Kidney (tissue), 14 donors: Measurements from ENCODE around the gene ADPRHL1. TPM values are rescaled to one million over a fixed set of nuclear protein-coding genes. Genes with fewer than 3 reads are reported as not detected.

ENCODE experiments used
- DNase-seq, 5 donors: peaks; one replicate each; pipeline ENCODE4 v3.0.0-alpha.2; 2013 to 2020
- FAIRE-seq: peaks from 2 replicates; lab custom pipeline; 2012; peaks lifted over from hg19 to GRCh38; lab: Jason Lieb, UNC
- H3K27ac ChIP-seq, 2 donors: one replicate each; pipeline ENCODE4 v1.7.0; 2013; ENCODE audit warnings: low read depth in 2 of 2, low read length in 2 of 2, inconsistent platforms in 1 of 2
- H3K27me3 ChIP-seq: one replicate; pipeline ENCODE4 v1.7.1; 2013; ENCODE audit warnings: low read length, inconsistent platforms; ENCODE audit not compliant: control insufficient read depth, insufficient read depth
- H3K36me3 ChIP-seq, 3 donors: one replicate each; pipeline versions ENCODE4 v1.7.0 to v1.7.1; 2013; ENCODE audit warnings: low read length in 3 of 3, control low read depth in 1 of 3, inconsistent platforms in 1 of 3; ENCODE audit not compliant: insufficient read depth in 3 of 3, control insufficient read depth in 2 of 3
- H3K4me1 ChIP-seq, 3 donors: one replicate each; pipeline versions ENCODE4 v1.7.0 to v1.7.1; 2013; ENCODE audit warnings: low read length in 3 of 3, inconsistent platforms in 1 of 3, low read depth in 1 of 3; ENCODE audit not compliant: control insufficient read depth in 2 of 3, insufficient read depth in 2 of 3
- H3K4me3 ChIP-seq, 3 donors: one replicate each; pipeline versions ENCODE4 v1.7.0 to v1.8.1; 2013; ENCODE audit warnings: low read length in 3 of 3, control low read depth in 1 of 3, inconsistent platforms in 1 of 3
- H3K9ac ChIP-seq, 3 donors: one replicate each; pipeline versions ENCODE4 v1.7.0 to v1.7.1; 2013; ENCODE audit warnings: low read length in 3 of 3, control low read depth in 1 of 3, inconsistent platforms in 1 of 3
- H3K9me3 ChIP-seq, 3 donors: one replicate each; pipeline versions ENCODE4 v1.7.0 to v1.7.1; 2013; ENCODE audit warnings: low read length in 3 of 3, control low read depth in 1 of 3, inconsistent platforms in 1 of 3; ENCODE audit not compliant: control insufficient read depth in 2 of 3, insufficient read depth in 1 of 3
- intact Hi-C: fragments of 100-400 bp; cut with DNase I; formaldehyde crosslinking; loops from one replicate; pipeline ENCODE4 v1.11.1; 2022
- polyA plus RNA-seq: library from polyadenylated mRNA; stranded (reverse); fragments of 350-450 nt; fragmentation: Illumina TruSeq; extraction: RNeasy Lipid Tissue Mini Kit (QIAGEN cat#74804); gene quantifications from one replicate; pipeline ENCODE4 v1.2.3, GENCODE V29; 2014; ENCODE audit warnings: low read depth, low replicate concordance; ENCODE audit not compliant: insufficient read depth
- total RNA-seq: library from RNA; stranded (reverse); fragmentation: NEBNext Ultra II Directional; extraction: Animal tissue kit (Norgen Biotek cat#: 25700); gene quantifications from one replicate; pipeline ENCODE4 v1.2.1, GENCODE V29; 2021
- TF ChIP-seq, protein P1 (sequence below): IDR thresholded peaks from 3 replicates; pipeline ENCODE4 v1.5.1; 2012; ENCODE audit warnings: mild to moderate bottlenecking, moderate library complexity, borderline replicate concordance; ENCODE audit not compliant: insufficient read depth; ENCODE audit errors: extremely low read depth
- donor health status: control.
- donor health status: control.
- donor health status: control.
- donor health status: control.
- donor health status: control.
- donor health status: DM: yes; HTN: yes; CAD: no.
- donor health status: Normal renal cell carcinoma (clear cell type).

Gene ADPRHL1
- total and polyA plus RNA-seq, 2 donors from 2014 or later, result 1.1 to 1.5 TPM

DNA sequence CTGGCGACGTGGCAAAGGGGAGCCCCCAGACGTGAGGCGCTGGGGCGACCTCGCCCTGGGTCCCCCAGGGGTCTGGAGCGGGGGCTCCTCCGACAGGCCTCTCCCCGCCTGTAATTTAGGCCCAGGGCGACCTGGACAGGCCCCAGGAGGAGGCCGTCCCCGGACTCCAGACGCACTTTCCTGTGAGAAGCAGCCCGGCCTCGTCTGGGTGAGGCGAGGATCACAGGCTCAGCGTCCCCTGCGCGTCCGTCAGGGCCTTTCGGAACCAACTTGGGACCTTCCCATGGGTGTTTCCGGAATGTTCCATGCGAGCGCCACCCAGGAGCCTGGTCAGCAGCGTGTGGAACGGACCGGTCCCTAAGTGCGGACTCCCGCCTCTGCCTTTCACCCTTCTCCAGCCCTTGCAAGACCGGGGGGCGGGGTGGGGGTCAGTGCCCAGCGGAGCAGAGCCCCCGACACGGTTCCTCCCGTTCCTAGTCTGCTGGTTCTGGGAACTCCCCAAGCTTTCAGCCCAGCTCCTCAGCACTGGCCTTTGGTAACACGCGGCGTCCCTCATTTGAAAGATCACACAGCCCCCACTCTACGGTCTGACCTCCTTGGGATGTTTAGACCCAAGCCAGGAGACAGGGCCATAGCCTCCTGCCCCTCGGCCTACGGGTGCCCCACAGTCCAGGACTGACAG, 88.2 kb downstream of the ADPRHL1 start:
- Histone ChIP-seq H3K27ac (no peak overlapping the region), H3K27me3 (no peaks in the 10 kb centered on the region), H3K36me3 (no peaks in the 10 kb centered on the region), H3K9ac (peak overlapping the region in 1 of 3 donors; percentile 40), H3K4me3 (peak overlapping the region in 1 of 3 donors; percentile 51), H3K4me1 (no peaks in the 10 kb centered on the region), H3K9me3 (no peaks in the 10 kb centered on the region)
- intact Hi-C loops, result no loop called here
- no peak for FAIRE-seq
- peak in 2 of 5 donors; percentile 78 to 82 for DNase-seq
- TF ChIP-seq, protein P1, sequence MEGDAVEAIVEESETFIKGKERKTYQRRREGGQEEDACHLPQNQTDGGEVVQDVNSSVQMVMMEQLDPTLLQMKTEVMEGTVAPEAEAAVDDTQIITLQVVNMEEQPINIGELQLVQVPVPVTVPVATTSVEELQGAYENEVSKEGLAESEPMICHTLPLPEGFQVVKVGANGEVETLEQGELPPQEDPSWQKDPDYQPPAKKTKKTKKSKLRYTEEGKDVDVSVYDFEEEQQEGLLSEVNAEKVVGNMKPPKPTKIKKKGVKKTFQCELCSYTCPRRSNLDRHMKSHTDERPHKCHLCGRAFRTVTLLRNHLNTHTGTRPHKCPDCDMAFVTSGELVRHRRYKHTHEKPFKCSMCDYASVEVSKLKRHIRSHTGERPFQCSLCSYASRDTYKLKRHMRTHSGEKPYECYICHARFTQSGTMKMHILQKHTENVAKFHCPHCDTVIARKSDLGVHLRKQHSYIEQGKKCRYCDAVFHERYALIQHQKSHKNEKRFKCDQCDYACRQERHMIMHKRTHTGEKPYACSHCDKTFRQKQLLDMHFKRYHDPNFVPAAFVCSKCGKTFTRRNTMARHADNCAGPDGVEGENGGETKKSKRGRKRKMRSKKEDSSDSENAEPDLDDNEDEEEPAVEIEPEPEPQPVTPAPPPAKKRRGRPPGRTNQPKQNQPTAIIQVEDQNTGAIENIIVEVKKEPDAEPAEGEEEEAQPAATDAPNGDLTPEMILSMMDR, result no peak

DNA sequence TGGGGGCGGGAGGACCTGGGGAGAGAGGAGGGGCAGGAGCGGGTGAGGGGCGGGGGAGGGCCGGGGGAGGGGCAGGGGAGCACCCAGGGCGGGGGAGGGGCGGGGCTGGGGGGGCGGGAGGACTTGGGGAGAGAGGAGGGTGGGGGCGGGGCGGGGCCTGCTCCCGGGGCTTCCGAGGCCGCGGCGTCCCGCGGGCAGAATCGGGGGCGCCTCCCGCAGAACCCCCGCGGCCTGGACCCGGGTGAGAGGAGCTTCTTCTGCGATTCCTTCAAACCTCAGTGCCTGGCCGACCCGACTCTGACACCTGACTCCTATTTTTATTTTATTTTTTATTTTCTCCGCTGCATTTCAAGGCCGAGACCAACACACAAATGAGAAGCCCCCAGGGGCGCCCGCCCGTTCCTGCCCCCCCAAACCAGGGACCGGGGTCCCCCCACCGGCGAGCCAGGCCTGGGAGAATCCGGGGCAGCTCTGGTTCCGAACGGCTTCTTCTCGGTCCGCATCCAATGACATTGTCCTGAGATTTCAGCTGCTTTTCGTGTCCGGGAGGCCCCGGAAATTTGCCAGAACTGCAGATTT, 88.9 kb downstream of the ADPRHL1 start:
- no peaks in the 10 kb centered on the region for H3K9me3 ChIP-seq
- no peaks in the 10 kb centered on the region for H3K27me3 ChIP-seq
- peak overlapping the region in 1 of 3 donors; percentile 40 for H3K9ac ChIP-seq
- intact Hi-C loops, result no loop called here
- H3K4me1 ChIP-seq, result no peaks in the 10 kb centered on the region
- no peak overlapping the region for H3K27ac ChIP-seq
- TF ChIP-seq, protein P1, result no peak
- no peak for FAIRE-seq
- no peaks in the 10 kb centered on the region for H3K36me3 ChIP-seq
- peak overlapping the region in 2 of 3 donors; percentile 18 to 51 for H3K4me3 ChIP-seq
- peak in 4 of 5 donors; percentile 37 to 91 (median 58) for DNase-seq

DNA sequence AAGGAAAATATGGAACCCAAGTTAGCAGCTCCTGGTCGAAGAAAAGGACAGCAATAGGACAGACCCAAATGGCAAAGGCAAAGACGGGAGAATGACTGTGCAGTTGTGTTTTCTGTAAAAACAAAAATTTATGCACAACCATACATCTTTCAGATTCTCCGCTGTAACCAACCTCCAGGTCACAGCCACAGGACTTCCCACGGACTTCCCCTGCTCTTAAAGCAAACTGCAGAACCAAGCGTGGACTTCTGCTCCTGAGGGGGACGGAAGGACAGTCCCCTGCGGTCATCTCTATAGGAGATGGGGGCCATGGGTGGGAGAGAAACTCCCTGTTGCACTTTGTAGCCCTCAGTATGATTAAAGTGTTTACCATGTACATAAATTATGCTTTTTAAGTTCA, 91.9 kb downstream of the ADPRHL1 start:
- Histone ChIP-seq H3K27me3 (no peaks in the 10 kb centered on the region), H3K9me3 (no peaks in the 10 kb centered on the region), H3K4me3 (no peak overlapping the region), H3K4me1 (no peaks in the 10 kb centered on the region), H3K27ac (no peak overlapping the region), H3K9ac (no peak overlapping the region), H3K36me3 (no peaks in the 10 kb centered on the region)
- FAIRE-seq, result no peak
- intact Hi-C loops, result no loop called here
- TF ChIP-seq, protein P1, result no peak
- DNase-seq, result peak in 2 of 5 donors; percentile 10 to 25
